HG03439 (cell line): ENCODE results near the gene GART.

ENCODE experiments used
- ATAC-seq: cut with Tn5 transposase; IDR thresholded peaks from one replicate; pipeline ENCODE4 v1.9.1; 2021; ENCODE audit warnings: mild to moderate bottlenecking, moderate library complexity; ENCODE audit not compliant: unreplicated experiment

The GART gene

DNA sequence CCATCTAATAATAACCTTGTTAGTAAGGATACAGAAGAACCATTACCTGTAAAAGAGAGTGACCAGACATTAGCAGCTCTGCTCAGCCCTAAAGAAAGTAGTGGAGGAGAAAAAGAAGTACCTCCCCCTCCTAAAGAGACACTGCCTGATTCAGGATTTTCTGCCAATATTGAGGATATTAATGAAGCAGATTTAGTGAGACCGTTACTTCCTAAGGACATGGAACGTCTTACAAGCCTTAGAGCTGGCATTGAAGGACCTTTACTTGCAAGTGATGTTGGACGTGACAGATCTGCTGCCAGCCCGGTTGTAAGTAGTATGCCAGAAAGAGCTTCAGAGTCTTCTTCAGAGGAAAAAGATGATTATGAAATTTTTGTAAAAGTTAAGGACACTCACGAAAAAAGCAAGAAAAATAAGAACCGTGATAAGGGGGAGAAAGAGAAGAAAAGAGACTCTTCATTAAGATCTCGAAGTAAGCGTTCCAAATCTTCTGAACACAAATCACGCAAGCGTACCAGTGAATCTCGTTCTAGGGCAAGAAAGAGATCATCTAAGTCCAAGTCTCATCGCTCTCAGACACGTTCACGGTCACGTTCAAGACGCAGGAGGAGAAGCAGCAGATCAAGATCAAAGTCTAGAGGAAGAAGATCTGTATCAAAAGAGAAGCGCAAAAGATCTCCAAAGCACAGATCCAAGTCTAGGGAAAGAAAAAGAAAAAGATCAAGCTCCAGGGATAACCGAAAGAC is 12.5 kb upstream of the GART start:
- ATAC-seq: no peak

DNA sequence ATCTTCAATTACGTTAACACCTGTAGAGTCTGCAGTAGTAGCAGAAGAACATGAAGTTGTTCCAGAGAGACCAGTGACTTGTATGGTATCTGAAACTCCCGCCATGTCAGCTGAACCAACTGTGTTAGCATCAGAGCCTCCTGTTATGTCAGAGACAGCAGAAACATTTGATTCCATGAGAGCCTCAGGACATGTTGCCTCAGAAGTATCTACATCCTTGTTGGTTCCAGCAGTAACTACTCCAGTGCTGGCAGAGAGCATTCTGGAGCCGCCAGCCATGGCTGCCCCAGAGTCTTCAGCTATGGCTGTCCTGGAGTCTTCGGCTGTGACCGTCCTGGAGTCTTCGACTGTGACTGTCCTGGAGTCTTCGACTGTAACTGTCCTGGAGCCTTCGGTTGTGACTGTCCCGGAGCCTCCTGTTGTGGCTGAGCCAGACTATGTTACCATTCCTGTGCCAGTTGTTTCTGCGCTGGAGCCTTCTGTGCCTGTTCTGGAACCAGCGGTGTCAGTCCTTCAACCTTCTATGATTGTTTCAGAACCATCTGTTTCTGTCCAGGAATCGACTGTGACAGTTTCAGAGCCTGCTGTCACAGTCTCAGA is 11.2 kb upstream of the GART start:
- ATAC-seq: no peak

DNA sequence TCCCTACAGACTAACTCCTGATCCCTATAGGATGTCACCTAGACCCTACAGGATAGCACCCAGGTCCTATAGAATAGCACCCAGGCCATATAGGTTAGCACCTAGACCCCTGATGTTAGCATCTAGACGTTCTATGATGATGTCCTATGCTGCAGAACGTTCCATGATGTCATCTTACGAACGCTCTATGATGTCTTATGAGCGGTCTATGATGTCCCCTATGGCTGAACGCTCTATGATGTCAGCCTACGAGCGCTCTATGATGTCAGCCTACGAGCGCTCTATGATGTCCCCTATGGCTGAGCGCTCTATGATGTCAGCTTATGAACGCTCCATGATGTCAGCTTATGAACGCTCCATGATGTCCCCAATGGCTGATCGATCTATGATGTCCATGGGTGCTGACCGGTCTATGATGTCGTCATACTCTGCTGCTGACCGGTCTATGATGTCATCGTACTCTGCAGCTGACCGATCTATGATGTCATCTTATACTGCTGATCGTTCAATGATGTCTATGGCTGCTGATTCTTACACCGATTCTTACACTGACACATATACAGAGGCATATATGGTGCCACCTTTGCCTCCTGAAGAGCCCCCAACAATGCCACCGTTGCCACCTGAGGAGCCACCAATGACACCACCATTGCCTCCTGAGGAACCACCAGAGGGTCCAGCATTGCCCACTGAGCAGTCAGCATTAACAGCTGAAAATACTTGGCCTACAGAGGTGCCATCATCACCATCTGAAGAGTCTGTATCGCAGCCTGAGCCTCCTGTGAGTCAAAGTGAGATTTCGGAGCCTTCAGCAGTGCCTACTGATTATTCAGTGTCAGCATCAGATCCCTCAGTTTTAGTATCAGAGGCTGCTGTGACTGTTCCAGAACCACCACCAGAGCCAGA is 10.4 kb upstream of the GART start:
- no peak for ATAC-seq

DNA sequence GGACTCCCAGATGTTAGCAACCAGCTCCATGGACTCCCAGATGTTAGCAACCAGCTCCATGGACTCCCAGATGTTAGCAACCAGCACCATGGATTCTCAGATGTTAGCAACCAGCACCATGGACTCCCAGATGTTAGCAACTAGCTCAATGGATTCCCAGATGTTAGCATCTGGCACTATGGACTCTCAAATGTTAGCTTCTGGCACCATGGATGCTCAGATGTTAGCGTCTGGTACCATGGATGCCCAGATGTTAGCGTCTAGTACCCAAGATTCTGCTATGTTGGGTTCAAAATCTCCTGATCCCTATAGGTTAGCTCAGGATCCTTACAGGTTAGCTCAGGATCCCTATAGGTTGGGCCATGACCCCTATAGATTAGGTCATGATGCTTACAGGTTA is 9.7 kb upstream of the GART start:
- no peak for ATAC-seq

DNA sequence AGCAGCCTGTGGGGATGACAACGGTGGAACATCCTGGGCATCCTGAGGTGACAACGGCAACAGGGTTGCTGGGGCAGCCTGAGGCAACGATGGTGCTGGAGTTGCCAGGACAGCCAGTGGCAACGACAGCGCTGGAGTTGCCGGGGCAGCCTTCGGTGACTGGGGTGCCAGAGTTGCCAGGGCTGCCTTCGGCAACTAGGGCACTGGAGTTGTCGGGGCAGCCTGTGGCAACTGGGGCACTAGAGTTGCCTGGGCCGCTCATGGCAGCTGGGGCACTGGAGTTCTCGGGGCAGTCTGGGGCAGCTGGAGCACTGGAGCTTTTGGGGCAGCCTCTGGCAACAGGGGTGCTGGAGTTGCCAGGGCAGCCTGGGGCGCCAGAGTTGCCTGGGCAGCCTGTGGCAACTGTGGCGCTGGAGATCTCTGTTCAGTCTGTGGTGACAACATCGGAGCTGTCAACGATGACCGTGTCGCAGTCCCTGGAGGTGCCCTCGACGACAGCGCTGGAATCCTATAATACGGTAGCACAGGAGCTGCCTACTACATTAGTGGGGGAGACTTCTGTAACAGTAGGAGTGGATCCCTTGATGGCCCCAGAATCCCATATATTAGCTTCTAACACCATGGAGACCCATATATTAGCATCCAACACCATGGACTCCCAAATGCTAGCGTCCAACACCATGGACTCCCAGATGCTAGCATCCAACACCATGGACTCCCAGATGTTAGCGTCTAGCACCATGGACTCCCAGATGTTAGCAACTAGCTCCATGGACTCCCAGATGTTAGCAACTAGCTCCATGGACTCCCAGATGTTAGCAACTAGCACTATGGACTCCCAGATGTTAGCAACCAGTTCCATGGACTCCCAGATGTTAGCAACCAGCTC is 9.1 kb upstream of the GART start:
- ATAC-seq: no peak

DNA sequence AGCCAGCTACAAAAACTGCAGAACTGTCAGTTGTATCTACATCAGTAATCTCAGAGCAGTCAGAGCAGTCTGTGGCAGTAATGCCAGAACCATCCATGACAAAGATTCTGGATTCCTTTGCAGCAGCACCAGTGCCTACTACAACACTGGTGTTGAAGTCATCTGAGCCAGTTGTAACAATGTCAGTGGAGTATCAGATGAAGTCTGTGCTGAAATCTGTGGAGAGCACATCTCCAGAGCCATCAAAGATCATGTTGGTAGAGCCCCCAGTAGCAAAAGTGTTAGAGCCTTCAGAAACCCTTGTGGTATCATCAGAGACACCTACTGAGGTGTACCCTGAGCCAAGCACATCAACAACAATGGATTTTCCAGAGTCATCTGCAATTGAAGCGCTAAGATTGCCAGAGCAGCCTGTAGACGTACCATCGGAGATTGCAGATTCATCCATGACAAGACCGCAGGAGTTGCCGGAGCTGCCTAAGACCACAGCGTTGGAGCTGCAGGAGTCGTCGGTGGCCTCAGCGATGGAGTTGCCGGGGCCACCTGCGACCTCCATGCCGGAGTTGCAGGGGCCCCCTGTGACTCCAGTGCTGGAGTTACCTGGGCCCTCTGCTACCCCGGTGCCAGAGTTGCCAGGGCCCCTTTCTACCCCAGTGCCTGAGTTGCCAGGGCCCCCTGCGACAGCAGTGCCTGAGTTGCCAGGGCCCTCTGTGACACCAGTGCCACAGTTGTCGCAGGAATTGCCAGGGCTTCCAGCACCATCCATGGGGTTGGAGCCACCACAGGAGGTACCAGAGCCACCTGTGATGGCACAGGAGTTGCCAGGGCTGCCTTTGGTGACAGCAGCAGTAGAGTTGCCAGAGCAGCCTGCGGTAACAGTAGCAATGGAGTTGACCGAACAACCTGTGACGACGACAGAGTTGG is 8.2 kb upstream of the GART start:
- no peak for ATAC-seq

DNA sequence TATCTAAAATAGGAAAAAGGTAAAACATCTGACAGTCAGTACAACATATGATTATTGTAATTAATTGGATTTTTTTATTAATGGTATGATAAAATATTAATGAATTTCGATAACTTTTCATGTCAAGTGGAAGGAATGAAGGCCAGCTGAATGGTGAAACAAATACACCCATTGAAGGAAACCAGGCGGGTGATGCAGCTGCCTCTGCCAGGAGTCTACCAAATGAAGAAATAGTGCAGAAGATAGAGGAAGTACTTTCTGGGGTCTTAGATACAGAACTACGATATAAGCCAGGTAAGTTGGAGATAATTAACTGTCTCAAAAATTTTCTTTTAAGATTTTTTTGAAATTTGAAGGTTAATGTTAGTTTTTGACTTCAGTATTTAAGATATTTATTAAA is 4.2 kb upstream of the GART start:
- ATAC-seq: no peak

DNA sequence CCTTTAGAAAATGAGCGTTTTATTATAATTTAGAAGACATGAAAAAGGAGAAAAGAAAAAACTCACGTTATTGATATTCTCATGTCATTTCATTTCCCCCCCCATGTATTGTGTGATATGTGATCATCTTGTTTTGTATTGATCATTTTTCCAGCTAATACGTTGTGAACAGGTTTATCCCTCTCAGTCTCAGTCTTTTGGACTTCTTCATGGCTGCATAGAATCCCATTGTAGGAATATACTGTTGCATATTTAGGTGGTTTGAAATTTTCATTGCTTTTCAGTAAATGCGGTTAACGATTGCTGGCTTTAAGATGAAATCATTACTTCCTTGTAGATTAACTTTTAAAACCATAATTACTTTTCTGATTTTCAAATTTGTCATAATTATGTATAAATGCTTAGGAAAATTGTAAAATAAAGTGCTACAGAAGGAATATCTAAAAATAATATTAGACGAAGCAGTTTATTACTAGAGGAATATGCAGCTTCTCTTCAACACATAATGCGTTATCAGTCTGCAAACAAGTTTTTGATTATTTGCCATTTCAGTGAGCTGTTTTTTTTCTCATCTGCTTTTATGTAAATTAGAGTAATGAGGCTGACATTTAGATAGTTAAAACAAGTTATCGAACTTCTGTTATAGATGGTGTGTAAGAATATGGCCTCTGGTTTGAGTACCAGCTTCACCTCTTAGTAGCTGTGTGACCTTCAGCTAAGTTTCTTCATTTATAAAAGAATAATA is 2.7 kb upstream of the GART start:
- ATAC-seq: no peak

DNA sequence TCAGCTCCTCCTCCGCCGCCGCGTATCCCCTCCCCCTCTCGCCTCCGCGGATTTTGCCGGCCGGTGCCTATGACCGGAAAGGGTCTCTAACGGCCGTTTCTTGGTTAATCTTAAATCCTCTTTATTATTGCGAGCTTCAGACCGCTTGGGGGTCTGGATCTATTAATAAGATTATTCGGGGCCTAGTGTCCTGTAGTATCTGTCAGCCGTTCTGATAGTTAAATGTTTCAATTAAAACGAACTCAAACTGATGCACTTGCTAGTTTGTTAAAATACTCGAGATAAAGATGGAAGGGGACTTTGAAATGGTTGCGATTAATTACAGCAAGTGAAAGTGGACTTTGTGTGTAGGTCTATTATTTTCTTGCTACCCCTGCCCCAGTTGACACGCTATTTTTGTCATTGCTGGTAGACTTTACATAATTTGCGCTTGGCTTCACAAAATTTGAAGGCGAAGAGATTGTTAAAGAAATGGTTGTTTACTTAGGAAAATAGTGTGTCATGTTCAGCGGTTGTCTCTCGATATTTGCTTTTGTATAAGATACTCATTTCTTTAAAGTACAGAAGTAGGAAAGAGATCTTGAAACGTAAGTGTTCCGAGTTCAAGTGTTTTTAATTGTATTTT is 1.7 kb upstream of the GART start:
- peak; percentile 15 for ATAC-seq

DNA sequence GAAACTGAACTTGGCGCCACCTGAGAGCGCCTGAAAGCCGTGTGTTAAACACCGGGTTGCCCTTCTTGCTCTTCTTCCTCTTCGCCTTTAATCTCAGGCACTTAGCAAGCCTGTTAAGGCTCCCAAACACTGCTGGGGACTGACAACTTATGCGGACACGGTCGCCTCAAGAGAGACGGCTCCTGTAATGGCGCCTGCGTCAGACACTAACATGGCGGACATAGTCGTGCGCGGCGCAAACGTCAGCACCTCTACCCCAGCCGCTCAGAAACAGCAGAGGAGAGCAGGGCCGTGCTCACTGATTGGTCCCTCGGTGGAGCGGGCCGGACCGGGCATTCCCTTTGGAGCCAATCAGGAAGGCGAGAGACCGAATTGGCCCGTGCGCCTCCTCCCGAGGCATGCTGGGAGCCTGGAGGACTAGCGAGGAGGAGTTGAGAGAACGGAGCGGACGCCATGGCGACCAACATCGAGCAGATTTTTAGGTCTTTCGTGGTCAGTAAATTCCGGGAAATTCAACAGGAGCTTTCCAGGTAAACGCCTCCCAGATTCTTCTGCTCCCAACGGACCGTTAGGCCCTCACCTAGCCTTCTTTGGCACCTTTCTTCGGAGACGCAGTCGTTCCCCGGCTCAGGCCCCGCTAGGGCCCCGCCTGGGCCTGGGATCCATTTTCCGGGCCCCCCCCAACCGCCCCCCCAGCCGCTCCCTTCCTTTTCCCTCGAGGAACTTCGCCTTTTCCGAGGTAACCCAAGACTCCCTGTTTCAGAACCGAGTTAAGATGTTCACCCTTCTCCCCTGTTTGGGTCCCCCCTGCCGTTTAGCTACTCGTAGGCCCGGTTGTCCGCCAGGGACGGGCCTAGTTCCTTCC is 955 bp upstream of the GART start, which contains the start of gene SON:
TSS of gene SON (plus strand) at position 399 of the 865 bp plus-strand sequence. CDS start at position 454, 55 bp downstream.
- ATAC-seq: peak; percentile 88

DNA sequence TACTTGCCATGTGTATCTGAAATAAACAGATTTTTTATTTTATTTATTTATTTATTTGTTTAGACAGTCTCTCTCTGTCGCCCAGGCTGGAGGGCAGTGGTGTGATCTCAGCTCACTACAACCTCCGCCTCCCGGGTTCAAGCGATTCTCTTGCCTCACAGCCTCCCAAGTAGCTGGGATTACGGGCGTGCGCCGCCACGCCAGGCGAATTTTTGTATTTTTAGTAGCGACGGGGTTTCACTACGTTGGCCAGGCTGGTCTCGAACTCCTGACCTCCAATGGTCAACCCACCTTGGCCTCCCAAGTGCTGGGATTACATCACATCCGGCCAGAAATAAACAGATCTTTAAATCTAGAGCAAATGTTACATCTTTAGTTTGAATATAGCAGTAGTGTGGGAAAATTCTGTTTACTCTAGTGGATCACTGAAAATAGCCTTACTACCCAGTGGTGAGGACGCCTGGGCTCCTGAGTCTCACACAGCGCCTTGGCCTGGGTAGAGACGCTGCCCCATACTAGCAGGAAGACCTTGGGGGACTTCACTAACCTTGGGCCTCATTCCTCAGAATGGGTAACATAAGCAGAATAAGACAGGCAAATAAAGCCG is 709 bp downstream of the GART start:
- ATAC-seq: no peak

DNA sequence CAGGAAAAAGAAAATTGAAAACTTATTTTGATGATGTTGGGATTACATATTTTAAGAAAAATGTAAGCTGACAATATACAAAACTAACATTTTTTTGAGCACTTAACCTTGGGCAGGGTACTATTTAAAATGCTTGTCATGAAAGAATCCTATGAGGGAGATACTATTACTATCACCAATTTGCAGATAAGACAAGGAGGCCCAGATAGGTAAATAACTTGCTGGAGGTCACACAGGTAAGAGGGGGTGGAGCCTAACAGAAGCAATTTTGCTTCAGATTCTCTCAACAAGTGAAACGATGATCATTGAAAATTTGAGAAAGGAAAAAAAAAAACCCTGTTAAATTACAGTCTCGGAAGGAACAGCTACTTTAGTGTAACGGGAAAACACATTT is 1.2 kb downstream of the GART start:
- ATAC-seq: no peak

DNA sequence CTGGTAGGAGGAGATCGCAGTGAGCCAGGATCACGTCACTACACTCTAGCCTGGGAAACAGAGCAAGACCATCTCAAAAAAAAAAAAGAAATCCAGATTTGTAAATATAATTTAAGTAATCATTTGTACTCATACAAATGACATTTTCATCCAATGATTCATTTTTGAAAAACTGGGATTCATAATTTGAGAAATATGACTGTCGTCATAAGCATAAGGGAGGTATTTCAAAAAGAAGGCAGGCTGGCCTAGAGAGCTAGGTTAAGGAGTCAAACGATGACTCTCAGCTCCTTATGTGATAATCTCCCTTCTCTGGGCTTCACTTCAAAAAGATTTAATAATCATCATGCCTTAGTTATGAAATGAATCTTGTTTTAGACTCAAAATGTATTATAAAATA is 2.3 kb downstream of the GART start:
- no peak for ATAC-seq

DNA sequence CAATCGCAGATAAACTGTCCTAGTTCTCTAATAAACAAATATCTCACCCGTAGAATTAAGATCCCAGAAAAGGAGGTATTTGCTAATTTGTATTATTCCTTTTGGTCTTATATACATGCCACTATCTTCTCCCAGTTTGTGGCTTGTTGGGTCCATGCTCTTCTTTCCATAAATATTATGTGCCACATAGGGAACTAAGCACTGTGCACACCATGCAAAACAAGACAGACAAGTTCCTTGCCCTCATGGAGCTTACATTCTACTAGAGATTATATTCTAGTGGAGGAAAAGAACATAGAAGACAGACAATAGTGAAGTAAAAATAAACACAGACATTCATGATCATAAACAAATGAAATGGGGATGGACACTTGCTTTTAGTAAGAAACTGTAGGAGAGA is 4.7 kb downstream of the GART start:
- no peak for ATAC-seq

DNA sequence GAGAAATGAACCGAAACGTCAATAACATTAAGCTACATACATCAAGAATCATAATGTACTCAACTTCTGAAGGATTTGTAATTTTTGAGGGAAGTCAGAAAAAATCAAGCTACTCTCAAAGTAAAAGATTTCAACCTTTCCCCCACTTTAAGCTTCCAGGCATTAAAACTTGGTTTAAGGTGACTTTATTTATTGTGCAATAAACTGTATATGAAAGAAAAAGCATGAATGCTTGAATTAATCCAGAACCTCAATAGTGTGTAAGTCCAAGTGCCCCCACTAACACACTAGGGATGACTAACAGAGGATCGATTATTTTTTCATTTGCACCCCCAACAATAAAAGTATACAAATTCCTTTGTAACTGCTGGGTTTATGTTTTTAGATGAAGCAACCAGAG is 10.9 kb downstream of the GART start:
- no peak for ATAC-seq

DNA sequence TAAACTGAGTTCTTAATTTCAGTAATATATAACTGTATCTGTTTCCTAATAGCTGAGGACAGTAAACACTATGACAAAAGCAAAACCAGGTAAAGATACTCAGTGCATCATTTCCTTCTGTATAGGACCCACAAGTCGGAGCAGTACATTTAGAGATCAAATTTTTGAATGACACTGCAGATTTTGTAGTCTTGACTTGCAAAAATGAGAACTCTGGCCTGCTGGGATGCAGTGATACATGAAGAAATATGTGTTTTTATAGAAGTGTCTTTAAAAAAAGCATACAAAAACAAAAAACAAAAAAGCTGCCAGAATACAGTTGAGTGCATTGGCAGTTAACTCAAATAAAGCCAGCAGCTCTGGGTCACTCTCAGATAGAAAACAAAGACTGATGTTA is 19.0 kb downstream of the GART start:
- ATAC-seq: no peak

DNA sequence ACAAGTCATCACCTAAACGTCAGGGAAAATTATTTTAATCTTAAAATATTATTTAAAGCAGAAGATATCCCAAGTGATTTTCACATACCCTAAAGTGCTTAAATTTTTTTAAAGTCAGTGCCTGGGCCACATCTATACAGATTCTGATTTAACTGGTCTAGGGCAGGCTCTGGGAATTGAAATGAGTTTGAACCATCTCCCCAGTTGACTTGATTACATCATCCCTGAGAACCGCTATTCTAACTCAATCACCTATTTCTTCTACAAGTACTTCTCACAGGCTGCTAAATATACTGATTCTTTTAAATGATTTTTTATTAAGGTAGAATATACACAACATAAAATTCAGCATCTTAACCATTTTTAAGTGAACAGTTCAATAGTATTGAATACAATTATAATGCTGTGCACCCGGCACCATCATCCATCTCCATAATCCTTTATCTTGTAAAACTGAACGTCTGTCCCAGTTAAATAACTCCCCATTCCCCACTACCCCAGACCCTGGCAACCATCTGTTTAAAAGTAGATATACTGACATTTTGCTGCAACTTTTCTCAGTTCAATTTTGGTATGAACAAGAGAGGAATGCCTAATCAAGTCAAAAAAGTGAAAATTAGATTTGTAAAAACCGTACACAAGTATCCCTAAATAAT is 19.5 kb downstream of the GART start:
- no peak for ATAC-seq
